ENCODE results near the gene RNPEPL1. TPM values are rescaled to one million over a fixed set of nuclear protein-coding genes. Genes with fewer than 3 reads are reported as not detected.

Gene RNPEPL1
- 100 to 1,000 TPM in 1 of 4 donors, 10 to 100 TPM in 3; 65.4 to 212 (median 72.6) TPM for total RNA-seq

- TF ChIP-seq, protein P1, sequence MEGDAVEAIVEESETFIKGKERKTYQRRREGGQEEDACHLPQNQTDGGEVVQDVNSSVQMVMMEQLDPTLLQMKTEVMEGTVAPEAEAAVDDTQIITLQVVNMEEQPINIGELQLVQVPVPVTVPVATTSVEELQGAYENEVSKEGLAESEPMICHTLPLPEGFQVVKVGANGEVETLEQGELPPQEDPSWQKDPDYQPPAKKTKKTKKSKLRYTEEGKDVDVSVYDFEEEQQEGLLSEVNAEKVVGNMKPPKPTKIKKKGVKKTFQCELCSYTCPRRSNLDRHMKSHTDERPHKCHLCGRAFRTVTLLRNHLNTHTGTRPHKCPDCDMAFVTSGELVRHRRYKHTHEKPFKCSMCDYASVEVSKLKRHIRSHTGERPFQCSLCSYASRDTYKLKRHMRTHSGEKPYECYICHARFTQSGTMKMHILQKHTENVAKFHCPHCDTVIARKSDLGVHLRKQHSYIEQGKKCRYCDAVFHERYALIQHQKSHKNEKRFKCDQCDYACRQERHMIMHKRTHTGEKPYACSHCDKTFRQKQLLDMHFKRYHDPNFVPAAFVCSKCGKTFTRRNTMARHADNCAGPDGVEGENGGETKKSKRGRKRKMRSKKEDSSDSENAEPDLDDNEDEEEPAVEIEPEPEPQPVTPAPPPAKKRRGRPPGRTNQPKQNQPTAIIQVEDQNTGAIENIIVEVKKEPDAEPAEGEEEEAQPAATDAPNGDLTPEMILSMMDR (IDR thresholded peaks at IDR 0.05; ENCODE audit: low read depth): no peak
Observed at GRCh38 chr2:240567872-240568677, at the start of gene RNPEPL1. Gene RNPEPL1, plus strand, starts transcription at chr2:240568484. Its CDS starts 103 bp downstream, at chr2:240568587.

DNA sequence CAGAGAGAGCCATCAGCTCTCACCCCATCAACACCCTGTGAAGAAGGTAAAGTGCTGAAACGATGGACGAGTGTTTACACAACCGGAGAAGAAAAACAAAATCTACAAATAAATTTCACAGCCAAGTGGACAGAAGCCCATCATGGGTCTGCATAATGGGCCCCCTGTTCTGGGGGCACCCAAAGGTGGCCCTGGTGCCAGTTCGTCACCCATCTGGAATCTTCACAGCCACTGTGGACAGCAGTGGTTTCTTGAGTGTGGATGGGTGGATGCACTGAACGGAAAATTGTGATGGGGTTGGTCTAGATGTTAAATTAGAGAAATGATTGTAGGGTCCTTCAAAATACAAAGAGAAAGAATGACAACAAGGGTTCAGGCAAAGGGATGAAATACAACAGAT, 49.3 kb upstream of the RNPEPL1 start:
- TF ChIP-seq, protein P1 (IDR thresholded peaks at IDR 0.05; ENCODE audit: low read depth): no peak

DNA sequence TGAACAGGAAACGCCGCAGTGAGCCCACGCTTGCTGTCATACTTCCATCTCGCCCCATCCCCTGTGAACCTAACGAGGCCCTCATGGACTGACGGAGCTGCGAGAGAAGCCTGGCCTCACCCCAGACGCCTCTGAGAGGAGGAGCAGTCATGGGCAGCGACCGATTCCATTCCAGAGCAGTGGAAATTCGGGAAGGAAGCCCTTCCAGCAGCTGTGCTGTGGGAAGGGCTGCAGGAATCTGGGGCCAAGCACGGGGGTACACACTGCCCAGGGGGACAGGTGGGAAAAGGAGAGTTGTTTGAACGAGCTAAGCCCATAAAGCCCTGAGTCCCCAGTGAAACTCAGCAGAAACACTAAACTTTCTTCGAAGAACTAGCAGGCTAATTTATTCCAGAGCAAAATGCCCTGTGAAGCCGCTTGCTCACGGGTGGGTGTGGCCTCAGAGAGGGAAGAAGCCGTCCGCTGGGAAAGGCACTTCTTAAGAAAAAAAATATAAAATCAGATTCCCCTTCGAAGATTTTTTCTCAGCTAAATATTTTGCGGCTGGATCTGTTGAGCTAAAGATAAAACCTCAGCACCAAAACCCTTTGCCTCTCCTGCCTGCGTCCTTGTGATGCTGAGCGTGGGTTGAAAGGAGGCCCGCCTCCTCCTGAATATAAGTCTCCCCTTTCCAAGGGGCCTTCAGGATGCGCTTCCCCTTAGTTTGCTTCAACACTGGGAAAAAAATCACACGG, 48.7 kb upstream of the RNPEPL1 start:
- TF ChIP-seq, protein P1 (IDR thresholded peaks at IDR 0.05; ENCODE audit: low read depth): no peak

DNA sequence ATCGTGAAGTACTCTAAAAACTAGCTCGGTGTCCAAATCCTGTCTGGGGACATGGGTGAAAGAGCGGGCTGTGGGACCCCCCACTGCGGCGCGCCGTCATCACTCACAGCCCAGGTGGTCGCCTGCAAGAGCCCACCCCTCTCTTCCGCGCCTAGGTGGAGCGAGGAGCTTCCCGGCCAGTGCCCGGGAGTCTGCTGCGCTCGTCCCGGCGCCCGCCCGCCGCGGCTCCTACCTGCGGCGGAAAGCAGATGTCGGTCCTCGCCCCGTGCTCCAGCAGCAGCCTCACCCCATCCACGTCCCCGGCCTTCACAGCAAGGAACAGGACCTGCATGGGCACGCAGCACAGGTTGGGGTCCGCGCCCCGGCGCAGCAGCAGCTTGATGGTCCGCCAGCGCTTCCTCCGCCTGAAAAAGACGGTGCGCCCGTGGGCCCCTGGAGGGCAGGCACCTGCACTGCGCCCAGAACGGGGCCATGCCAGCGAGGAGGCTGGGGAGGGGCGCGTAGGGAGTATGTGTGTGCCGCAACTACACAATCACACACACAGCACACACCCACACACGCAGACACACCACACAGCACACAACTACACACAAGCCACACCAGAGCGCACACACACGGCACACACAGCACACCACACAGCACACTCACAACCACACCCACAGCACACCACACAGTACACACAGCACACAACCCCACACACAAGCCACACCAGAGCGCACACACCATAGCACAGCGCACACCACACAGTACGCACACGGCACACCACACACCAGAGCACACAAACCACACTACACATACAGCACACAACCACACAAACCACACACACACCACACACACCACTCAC, 47.9 kb upstream of the RNPEPL1 start:
- TF ChIP-seq, protein P1 (IDR thresholded peaks at IDR 0.05; ENCODE audit: low read depth): no peak

- TF ChIP-seq, protein P1 (IDR thresholded peaks at IDR 0.05; ENCODE audit: low read depth): no peak
Observed at GRCh38 chr2:240520974-240521350, 47.3 kb upstream of the RNPEPL1 start.

- TF ChIP-seq, protein P1 (IDR thresholded peaks at IDR 0.05; ENCODE audit: low read depth): no peak
Observed at GRCh38 chr2:240522406-240522805, 45.9 kb upstream of the RNPEPL1 start.
